Naive thymus-derived CD4-positive, alpha-beta T cell (primary cell): ENCODE data around the gene SELENOO. TPM values are rescaled to one million over a fixed set of nuclear protein-coding genes. Genes with fewer than 3 reads are reported as not detected.

ENCODE experiments used
- ATAC-seq: fragments of 150-1000 bp; cut with Tn5 transposase; 2 replicates; pipeline ENCODE4 v1.10.0; 2021; ENCODE audit warnings: mild to moderate bottlenecking, moderate library complexity
- CTCF ChIA-PET: fragments of 350-600 bp; sonication (Branson Sonifier 250); formaldehyde crosslinking; loops from one replicate; lab custom pipeline; 2021; ENCODE audit warnings: antibody characterized with exemption; lab: Charles Lee
- POLR2A ChIA-PET: fragments of 350-600 bp; sonication (Branson Sonifier 250); formaldehyde crosslinking; loops from one replicate; lab custom pipeline; 2021; ENCODE audit warnings: antibody characterized with exemption, inconsistent platforms; lab: Charles Lee
- DNase-seq, 9 donors: peaks; one replicate each; pipeline versions ENCODE4 v3.0.0 to v3.0.0-alpha.2; 2020 to 2022; ENCODE audit warnings: mixed read lengths in 1 of 9
- H3K27ac ChIP-seq: one replicate; pipeline ENCODE4 v1.7.0; 2013; ENCODE audit warnings: mild to moderate bottlenecking, low read depth, low read length, moderate library complexity
- H3K27me3 ChIP-seq, 2 donors: one replicate each; pipeline ENCODE4 v1.7.0; 2013; ENCODE audit warnings: low read length in 2 of 2, mild to moderate bottlenecking in 2 of 2, moderate library complexity in 2 of 2; ENCODE audit not compliant: control insufficient read depth in 2 of 2, insufficient read depth in 2 of 2
- H3K36me3 ChIP-seq, 3 experiments: 1 replicate in 2 of 3; 2 replicates in 1 of 3; pipeline ENCODE4 v1.7.0; 2013; ENCODE audit warnings: low read length in 3 of 3, mild to moderate bottlenecking in 3 of 3, moderate library complexity in 1 of 3; ENCODE audit not compliant: insufficient read depth in 3 of 3, control insufficient read depth in 2 of 3
- H3K4me1 ChIP-seq, 2 donors: one replicate each; pipeline ENCODE4 v1.7.0; 2013; ENCODE audit warnings: low read length in 2 of 2, mild to moderate bottlenecking in 2 of 2, moderate library complexity in 1 of 2; ENCODE audit not compliant: control insufficient read depth in 2 of 2, insufficient read depth in 2 of 2
- H3K4me3 ChIP-seq: 2 replicates; pipeline ENCODE4 v1.7.0; 2013; ENCODE audit warnings: mild to moderate bottlenecking, low read length
- H3K9me3 ChIP-seq, 3 experiments: 1 replicate in 2 of 3; 2 replicates in 1 of 3; pipeline ENCODE4 v1.7.0; 2013; ENCODE audit warnings: low read length in 3 of 3; ENCODE audit not compliant: control insufficient read depth in 2 of 3
- H3K27ac Mint-ChIP-seq, 9 donors: one replicate each; pipeline ENCODE4 v1.8.0; 2020 to 2022; ENCODE audit warnings: mixed read lengths in 9 of 9, mild to moderate bottlenecking in 8 of 9, moderate library complexity in 5 of 9, inconsistent platforms in 2 of 9
- H3K27me3 Mint-ChIP-seq, 5 donors: one replicate each; pipeline ENCODE4 v1.8.0; 2021 to 2022; ENCODE audit warnings: mixed read lengths in 5 of 5, mild to moderate bottlenecking in 1 of 5
- H3K36me3 Mint-ChIP-seq, 5 donors: one replicate each; pipeline ENCODE4 v1.8.0; 2020 to 2022; ENCODE audit warnings: mixed read lengths in 5 of 5, mild to moderate bottlenecking in 3 of 5, inconsistent platforms in 1 of 5
- H3K4me1 Mint-ChIP-seq, 7 donors: one replicate each; pipeline ENCODE4 v1.8.0; 2020 to 2022; ENCODE audit warnings: mixed read lengths in 7 of 7, mild to moderate bottlenecking in 3 of 7, inconsistent platforms in 1 of 7
- H3K4me3 Mint-ChIP-seq, 10 donors: one replicate each; pipeline ENCODE4 v1.8.0; 2020 to 2022; ENCODE audit warnings: mild to moderate bottlenecking in 10 of 10, mixed read lengths in 10 of 10, moderate library complexity in 6 of 10, inconsistent platforms in 2 of 10
- H3K9me3 Mint-ChIP-seq, 11 donors: one replicate each; pipeline ENCODE4 v1.8.0; 2020 to 2022; ENCODE audit warnings: mixed read lengths in 11 of 11, mild to moderate bottlenecking in 4 of 11, inconsistent platforms in 1 of 11, moderate library complexity in 1 of 11
- intact Hi-C, 2 donors: fragments of 100-400 bp; cut with micrococcal nuclease; formaldehyde crosslinking; loops; one replicate each; pipeline ENCODE4 v1.15.1; 2023
- polyA plus RNA-seq, 2 donors: library from polyadenylated mRNA; unstranded; fragments of 300-500 nt; fragmentation: Illumina TruSeq; gene quantifications; one replicate each; pipeline ENCODE4 v1.2.3, GENCODE V29; 2021
- total RNA-seq, 6 experiments: library from RNA in 5 of 6; stranded (reverse) in 5 of 6; gene quantifications; 1 replicate in 5 of 6; 2 replicates in 1 of 6; pipeline ENCODE4 v1.2.3 and lab custom pipeline; 2021 to 2026

Gene SELENOO
- total and polyA plus RNA-seq, 7 experiments from 2014 or later: 3.4 to 36.6 (median 30.6) TPM

GRCh38 chr22:50217543-50218152 is 16.8 kb downstream of the SELENOO start:
- Histone ChIP-seq H3K9me3 (no peaks in the 10 kb centered on the region), H3K4me1 (no peaks in the 10 kb centered on the region), H3K36me3 (peaks cover 7 to 85% (median 15%) of the 10 kb centered on the region in 3 experiments), H3K27me3 (no peaks in the 10 kb centered on the region), H3K27ac (no peak overlapping the region), H3K4me3 (no peak overlapping the region)
- no peak for DNase-seq
- no peak for ATAC-seq
- Mint-ChIP-seq H3K4me1 (peaks cover 0 to 23% (median 12%) of the 10 kb centered on the region in 7 donors), H3K27me3 (no peaks in the 10 kb centered on the region), H3K27ac (peak overlapping the region in 1 of 9 donors; percentile 25), H3K4me3 (no peak overlapping the region), H3K36me3 (peaks cover 0 to 25% (median 9%) of the 10 kb centered on the region in 5 donors), H3K9me3 (no peaks in the 10 kb centered on the region)
- ChIA-PET POLR2A (no interaction called here), CTCF (no interaction called here)
- intact Hi-C loops: no loop called here

GRCh38 chr22:50218153-50218995 is 17.6 kb downstream of the SELENOO start:
- Histone ChIP-seq H3K4me3 (no peak overlapping the region), H3K9me3 (no peaks in the 10 kb centered on the region), H3K36me3 (peaks cover 7 to 87% (median 22%) of the 10 kb centered on the region in 3 experiments), H3K27ac (no peak overlapping the region), H3K4me1 (no peaks in the 10 kb centered on the region), H3K27me3 (no peaks in the 10 kb centered on the region)
- Mint-ChIP-seq H3K27ac (no peak overlapping the region), H3K36me3 (peaks cover 0 to 22% (median 10%) of the 10 kb centered on the region in 5 donors), H3K4me1 (peaks cover 0 to 16% (median 7%) of the 10 kb centered on the region in 7 donors), H3K9me3 (no peaks in the 10 kb centered on the region), H3K4me3 (no peak overlapping the region), H3K27me3 (no peaks in the 10 kb centered on the region)
- DNase-seq: no peak
- POLR2A ChIA-PET: no interaction called here
- no peak for ATAC-seq
- CTCF ChIA-PET: no interaction called here
- intact Hi-C loops: no loop called here

GRCh38 chr22:50218996-50219727 is 18.4 kb downstream of the SELENOO start:
- no peaks in the 10 kb centered on the region for H3K9me3 Mint-ChIP-seq
- ChIA-PET CTCF (no interaction called here), POLR2A (interaction anchor here (0.6 to 0.7 kb wide), 2 partner anchors 8 to 401 kb away, joined by 3 to 4 read pairs; no protein-coding TSS in a partner anchor)
- ATAC-seq (peak; percentile 55), DNase-seq (no peak)
- peak overlapping the region in 1 of 9 donors; percentile 43 for H3K27ac Mint-ChIP-seq
- H3K27me3 ChIP-seq: no peaks in the 10 kb centered on the region
- H3K4me3 Mint-ChIP-seq: no peak overlapping the region
- peaks cover 7 to 94% (median 28%) of the 10 kb centered on the region in 3 experiments for H3K36me3 ChIP-seq
- intact Hi-C loops: no loop called here
- H3K27me3 Mint-ChIP-seq: no peaks in the 10 kb centered on the region
- no peaks in the 10 kb centered on the region for H3K9me3 ChIP-seq
- peaks cover 0 to 9% (median 5%) of the 10 kb centered on the region in 7 donors for H3K4me1 Mint-ChIP-seq
- no peak overlapping the region for H3K4me3 ChIP-seq
- H3K4me1 ChIP-seq: no peaks in the 10 kb centered on the region
- H3K27ac ChIP-seq: no peak overlapping the region
- H3K36me3 Mint-ChIP-seq: peaks cover 0 to 21% (median 8%) of the 10 kb centered on the region in 5 donors

GRCh38 chr22:50219800-50220602 is 19.2 kb downstream of the SELENOO start:
- no peak overlapping the region for H3K4me3 Mint-ChIP-seq
- DNase-seq (no peak), ATAC-seq (peak; percentile 2)
- H3K27ac Mint-ChIP-seq: peak overlapping the region in 1 of 9 donors; percentile 43
- Histone ChIP-seq H3K36me3 (peaks cover 7 to 94% (median 28%) of the 10 kb centered on the region in 3 experiments), H3K4me1 (no peaks in the 10 kb centered on the region), H3K9me3 (no peaks in the 10 kb centered on the region), H3K4me3 (no peak overlapping the region), H3K27me3 (no peaks in the 10 kb centered on the region), H3K27ac (no peak overlapping the region)
- intact Hi-C loops: no loop called here
- peaks cover 0 to 5% (median under 1%) of the 10 kb centered on the region in 7 donors for H3K4me1 Mint-ChIP-seq
- ChIA-PET CTCF (no interaction called here), POLR2A (interaction anchor here (0.7 kb wide), 1 partner anchor 9 kb away, joined by 3 read pairs; no protein-coding TSS in a partner anchor)
- H3K36me3 Mint-ChIP-seq: peaks cover 0 to 19% (median 4%) of the 10 kb centered on the region in 5 donors
- H3K27me3 Mint-ChIP-seq: no peaks in the 10 kb centered on the region
- H3K9me3 Mint-ChIP-seq: no peaks in the 10 kb centered on the region

- ChIA-PET POLR2A (interaction anchor here (0.8 kb wide), 1 partner anchor 9 kb away, joined by 7 read pairs; no protein-coding TSS in a partner anchor), CTCF (no interaction called here)
- intact Hi-C loops: no loop called here
- no peaks in the 10 kb centered on the region for H3K4me1 ChIP-seq
- Mint-ChIP-seq H3K27ac (no peak overlapping the region), H3K9me3 (no peaks in the 10 kb centered on the region), H3K4me3 (no peak overlapping the region), H3K27me3 (no peaks in the 10 kb centered on the region), H3K36me3 (peaks cover 0 to 19% (median 4%) of the 10 kb centered on the region in 5 donors), H3K4me1 (peaks cover 0 to 4% (median 0%) of the 10 kb centered on the region in 7 donors)
- H3K9me3 ChIP-seq: no peaks in the 10 kb centered on the region
- no peak overlapping the region for H3K27ac ChIP-seq
- H3K36me3 ChIP-seq: peaks cover 7 to 95% (median 30%) of the 10 kb centered on the region in 3 experiments
- no peak for ATAC-seq
- H3K4me3 ChIP-seq: no peak overlapping the region
- no peaks in the 10 kb centered on the region for H3K27me3 ChIP-seq
- no peak for DNase-seq
Measured at GRCh38 chr22:50220603-50221409, 20.0 kb downstream of the SELENOO start.
